Superior temporal gyrus (tissue), 1 donor: Measurements from ENCODE around the gene SPDEF.

Experiments
- DNase-seq: peaks from one replicate; pipeline ENCODE4 v3.0.0-alpha.2; 2016; ENCODE audit errors: extremely low spot score

The SPDEF gene

GRCh38 chr6:34563513-34563870 is 7.4 kb upstream of the SPDEF start:
- no peak for DNase-seq

DNA sequence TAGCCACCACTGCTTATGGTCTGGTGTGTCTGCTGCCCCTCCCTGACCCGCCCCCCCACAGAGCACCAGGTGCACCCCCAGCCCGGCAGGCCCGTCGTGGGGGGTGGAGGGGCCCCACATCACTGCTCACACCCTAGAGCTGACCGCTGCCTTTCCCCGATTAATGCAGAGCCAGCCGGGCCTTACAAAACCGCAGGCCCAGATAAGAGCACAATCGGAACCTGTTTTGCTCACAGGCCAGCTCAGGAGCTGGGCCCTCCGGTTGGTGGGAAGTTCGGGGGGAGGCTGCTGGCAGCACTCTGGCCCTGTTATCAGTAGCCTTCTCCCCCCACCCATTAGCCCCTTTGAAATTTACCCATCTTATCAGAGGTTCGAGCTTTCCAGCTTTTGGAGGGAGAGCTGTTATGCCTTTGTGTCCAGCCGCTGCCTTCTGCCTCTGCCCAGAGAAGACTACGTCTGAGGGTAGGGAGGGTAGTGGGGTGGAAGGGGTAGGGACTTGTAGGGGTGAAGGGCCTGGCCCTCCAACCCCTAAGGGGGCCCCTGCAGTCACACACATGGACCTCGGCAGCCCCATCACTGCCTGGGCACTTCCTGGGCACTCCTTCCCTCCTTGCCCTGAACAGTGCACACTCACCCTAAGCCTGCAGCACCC is 6.9 kb upstream of the SPDEF start:
- no peak for DNase-seq

- no peak for DNase-seq
These were observed 6.2 kb upstream of the SPDEF start for GRCh38 chr6:34562350-34562749.

- DNase-seq, result no peak
These were observed 5.0 kb upstream of the SPDEF start for GRCh38 chr6:34561227-34561530.

- DNase-seq, result no peak
These were observed 4.5 kb upstream of the SPDEF start for GRCh38 chr6:34560366-34561226.

- DNase-seq, result no peak
These were observed 3.7 kb upstream of the SPDEF start for GRCh38 chr6:34559651-34560365.

GRCh38 chr6:34558172-34558714 is 2.1 kb upstream of the SPDEF start:
- DNase-seq, result no peak

DNA sequence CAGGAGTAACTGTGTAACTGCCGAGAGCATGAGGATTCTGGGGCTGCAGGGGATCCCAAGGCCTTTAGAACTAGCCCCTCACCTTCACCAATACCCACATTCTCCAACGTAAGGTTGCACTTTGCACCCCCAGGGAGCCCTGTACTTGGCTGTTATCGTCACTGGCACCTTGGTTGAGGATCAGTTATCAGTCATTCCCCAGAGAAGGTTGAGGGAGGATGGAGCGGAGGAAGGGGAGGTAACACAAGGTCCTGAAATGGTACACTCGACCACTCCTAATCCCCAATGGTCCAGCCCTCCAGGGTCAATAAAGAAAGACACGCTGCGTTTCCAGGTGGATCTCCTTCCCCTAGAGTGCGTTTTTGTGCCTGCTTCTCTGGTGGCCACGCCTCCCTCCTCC is 1.1 kb upstream of the SPDEF start:
- no peak for DNase-seq

DNA sequence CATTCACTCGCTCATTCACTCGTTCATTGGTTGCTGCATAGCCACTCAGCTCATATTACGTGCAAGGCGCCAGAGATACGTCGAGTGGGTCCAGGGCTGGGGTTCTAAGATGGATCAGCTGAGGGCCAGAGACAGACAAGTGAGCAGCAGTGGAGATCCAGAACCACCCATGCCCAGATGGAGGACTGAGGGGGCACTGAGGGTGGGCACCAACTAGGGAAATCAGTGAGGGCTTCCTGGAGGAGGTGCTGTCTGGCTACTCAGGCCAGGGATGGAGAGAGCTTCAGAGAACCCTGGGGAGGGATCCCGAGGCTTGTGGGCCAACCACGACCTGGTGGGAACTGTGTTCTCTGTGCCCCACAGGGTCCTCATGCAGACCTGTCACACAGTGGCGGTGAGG is 364 bp upstream of the SPDEF start:
- DNase-seq, result no peak

- no peak for DNase-seq
These were observed 801 bp downstream of the SPDEF start for GRCh38 chr6:34555328-34555727.

- DNase-seq, result no peak
These were observed 1.2 kb downstream of the SPDEF start for GRCh38 chr6:34555007-34555322.

- DNase-seq, result no peak
These were observed 1.7 kb downstream of the SPDEF start for GRCh38 chr6:34554291-34555006.

- DNase-seq, result no peak
These were observed 2.4 kb downstream of the SPDEF start for GRCh38 chr6:34553750-34554149.

GRCh38 chr6:34553146-34553545 is 3.0 kb downstream of the SPDEF start:
- DNase-seq, result no peak

GRCh38 chr6:34552620-34553019 is 3.5 kb downstream of the SPDEF start:
- DNase-seq, result no peak

GRCh38 chr6:34551720-34552119 is 4.4 kb downstream of the SPDEF start:
- no peak for DNase-seq

DNA sequence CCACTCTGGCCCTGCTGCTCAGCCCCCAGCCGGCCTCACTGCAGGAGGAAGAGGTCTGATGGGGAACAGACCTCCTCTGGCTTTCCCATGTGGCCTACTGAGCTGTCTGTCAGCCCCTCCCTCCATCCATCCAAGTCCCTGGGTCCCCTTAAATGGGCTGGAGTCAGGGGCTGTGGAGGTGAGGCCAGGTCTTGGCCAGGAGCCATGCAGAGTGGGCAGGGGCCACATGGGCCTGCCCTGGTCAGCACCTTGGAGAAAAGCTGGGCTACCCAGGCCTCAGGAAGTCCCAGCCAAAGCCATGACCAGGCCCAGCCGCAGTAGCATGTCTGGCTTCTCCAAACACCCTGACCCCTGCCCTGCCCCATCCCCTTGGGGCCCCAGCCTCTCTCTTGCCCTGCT is 6.3 kb downstream of the SPDEF start:
- DNase-seq, result no peak

DNA sequence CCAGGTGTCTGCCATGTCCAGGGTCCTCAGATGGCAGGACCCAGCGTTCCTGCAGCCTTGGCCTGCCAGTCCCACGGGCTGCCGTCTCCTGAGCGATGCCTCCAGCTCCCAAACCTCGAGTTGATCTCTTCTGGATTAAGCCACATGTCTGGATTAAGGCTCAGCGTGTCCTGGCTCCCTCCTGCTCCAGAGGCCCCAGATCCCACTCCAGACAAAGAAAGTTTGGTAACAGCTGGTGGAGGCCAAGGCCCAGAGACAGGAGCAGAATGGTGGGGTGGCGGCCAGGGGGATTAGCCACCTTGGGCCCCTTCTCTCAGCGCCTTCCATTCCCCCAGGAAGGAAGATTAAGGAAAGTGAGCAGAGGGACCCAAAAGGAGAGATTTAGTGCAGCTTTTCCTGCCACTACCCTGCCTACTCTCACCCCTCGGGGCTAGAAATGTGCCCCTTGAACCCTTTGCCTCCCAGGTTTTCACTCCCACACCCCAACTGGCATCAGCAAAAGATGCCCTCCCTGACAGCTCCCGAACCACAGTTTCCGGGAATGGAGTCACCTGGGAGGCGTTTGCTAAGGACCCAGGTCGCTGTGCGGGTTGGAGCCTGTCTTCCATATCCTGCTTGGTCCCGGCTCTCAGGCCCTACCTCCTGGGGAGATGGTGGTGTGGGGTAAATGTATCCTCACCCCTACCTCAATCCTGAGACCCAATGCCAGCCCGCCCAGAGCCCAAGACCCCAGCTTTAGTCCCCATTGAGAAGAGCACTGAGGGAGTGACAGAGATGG is 6.9 kb downstream of the SPDEF start:
- DNase-seq, result no peak

GRCh38 chr6:34547701-34548644 is 8.2 kb downstream of the SPDEF start:
- DNase-seq, result no peak
